ENCODE results near the gene LDHA.

- TF ChIP-seq TAF1 (IDR thresholded peaks at IDR 0.05; ENCODE audit: low read depth, low read length): no peak
- no peak for TF ChIP-seq POLR2AphosphoS5 (IDR thresholded peaks at IDR 0.05; ENCODE audit: low read depth, low read length)
- no peak for TF ChIP-seq POLR2A (IDR thresholded peaks at IDR 0.05; ENCODE audit: low read depth, low read length)
- TF ChIP-seq PAX5 (IDR thresholded peaks at IDR 0.05; ENCODE audit: insufficient read depth, low read length, severe bottlenecking): no peak
- no peak for TF ChIP-seq SPI1 (IDR thresholded peaks at IDR 0.05; ENCODE audit: low read depth, low read length)
Observed at GRCh38 chr11:18358646-18359045, 35.7 kb upstream of the LDHA start.

All from GM12891 (cell line).